Measurements from ENCODE around the gene CDK15. TPM values are rescaled to one million over a fixed set of nuclear protein-coding genes. Genes with fewer than 3 reads are reported as not detected.

The CDK15 gene
- total and polyA plus RNA-seq, 9 of the 15 experiments (the other 6 are each of a cell fraction or from before 2014, with no cell fraction given) = not detected

DNA sequence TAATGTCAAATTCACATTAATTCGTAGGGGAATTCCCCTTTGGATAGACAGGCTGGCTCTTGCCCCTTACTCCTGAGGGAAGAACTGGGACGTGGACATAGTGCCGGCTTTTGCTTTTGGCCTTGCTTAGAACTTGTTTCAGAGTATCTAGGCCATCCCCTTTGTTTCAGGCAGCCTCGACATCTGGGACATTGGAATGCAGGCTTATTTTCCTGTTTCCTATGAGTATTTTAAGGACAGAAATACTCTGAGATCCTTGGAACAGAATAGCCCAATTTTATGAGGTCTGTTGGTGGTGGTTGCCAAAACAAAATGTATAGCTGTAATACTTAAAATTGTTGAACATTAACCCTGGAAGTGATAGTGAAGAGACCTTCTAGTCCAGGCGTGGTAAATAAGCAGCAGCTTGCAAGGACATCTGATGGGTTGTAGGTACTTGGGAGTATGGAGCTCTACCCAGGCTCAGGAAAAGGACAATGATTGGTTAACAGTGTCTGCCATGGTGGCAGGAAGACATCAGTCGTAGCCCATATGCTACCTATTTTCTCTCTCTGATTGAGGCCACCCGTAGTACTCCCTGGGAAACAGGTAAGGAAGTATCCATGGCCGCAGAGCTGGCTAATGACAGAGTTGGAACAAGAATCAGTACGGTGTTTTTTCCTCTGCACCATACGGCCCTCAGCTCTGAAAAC is 112.4 kb downstream of the CDK15 start (continued):
- TF ChIP-seq, protein P1, sequence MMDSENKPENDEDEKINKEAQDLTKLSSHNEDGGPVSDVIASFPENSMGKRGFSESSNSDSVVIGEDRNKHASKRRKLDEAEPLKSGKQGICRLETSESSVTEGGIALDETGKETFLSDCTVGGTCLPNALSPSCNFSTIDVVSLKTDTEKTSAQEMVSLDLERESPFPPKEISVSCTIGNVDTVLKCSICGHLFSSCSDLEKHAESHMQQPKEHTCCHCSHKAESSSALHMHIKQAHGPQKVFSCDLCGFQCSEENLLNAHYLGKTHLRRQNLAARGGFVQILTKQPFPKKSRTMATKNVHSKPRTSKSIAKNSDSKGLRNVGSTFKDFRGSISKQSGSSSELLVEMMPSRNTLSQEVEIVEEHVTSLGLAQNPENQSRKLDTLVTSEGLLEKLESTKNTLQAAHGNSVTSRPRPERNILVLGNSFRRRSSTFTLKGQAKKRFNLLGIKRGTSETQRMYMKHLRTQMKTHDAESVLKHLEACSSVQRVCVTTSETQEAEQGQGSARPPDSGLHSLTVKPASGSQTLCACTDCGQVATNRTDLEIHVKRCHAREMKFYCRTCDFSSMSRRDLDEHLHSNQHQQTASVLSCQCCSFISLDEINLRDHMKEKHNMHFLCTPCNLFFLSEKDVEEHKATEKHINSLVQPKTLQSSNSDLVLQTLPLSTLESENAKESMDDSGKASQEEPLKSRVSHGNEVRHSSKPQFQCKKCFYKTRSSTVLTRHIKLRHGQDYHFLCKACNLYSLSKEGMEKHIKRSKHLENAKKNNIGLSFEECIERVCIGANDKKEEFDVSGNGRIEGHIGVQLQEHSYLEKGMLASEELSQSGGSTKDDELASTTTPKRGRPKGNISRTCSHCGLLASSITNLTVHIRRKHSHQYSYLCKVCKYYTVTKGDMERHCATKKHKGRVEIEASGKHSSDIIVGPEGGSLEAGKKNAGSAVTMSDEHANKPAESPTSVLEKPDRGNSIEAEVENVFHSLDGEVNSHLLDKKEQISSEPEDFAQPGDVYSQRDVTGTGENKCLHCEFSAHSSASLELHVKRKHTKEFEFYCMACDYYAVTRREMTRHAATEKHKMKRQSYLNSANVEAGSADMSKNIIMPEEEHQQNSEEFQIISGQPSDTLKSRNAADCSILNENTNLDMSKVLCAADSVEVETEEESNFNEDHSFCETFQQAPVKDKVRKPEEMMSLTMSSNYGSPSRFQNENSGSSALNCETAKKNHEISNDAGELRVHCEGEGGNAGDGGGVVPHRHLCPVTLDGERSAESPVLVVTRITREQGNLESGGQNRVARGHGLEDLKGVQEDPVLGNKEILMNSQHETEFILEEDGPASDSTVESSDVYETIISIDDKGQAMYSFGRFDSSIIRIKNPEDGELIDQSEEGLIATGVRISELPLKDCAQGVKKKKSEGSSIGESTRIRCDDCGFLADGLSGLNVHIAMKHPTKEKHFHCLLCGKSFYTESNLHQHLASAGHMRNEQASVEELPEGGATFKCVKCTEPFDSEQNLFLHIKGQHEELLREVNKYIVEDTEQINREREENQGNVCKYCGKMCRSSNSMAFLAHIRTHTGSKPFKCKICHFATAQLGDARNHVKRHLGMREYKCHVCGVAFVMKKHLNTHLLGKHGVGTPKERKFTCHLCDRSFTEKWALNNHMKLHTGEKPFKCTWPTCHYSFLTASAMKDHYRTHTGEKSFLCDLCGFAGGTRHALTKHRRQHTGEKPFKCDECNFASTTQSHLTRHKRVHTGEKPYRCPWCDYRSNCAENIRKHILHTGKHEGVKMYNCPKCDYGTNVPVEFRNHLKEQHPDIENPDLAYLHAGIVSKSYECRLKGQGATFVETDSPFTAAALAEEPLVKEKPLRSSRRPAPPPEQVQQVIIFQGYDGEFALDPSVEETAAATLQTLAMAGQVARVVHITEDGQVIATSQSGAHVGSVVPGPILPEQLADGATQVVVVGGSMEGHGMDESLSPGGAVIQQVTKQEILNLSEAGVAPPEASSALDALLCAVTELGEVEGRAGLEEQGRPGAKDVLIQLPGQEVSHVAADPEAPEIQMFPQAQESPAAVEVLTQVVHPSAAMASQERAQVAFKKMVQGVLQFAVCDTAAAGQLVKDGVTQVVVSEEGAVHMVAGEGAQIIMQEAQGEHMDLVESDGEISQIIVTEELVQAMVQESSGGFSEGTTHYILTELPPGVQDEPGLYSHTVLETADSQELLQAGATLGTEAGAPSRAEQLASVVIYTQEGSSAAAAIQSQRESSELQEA (IDR thresholded peaks at IDR 0.05; ENCODE audit: low read depth) = no peak
- TF ChIP-seq ZSCAN32 (CRISPR knock-in tag; IDR thresholded peaks at IDR 0.05) (no peak), HEY1 (CRISPR knock-in tag; IDR thresholded peaks at IDR 0.05; ENCODE audit: borderline replicate concordance) (no peak), ZNF644 (tag; IDR thresholded peaks at IDR 0.05; ENCODE audit: low read depth) (no peak), MIER1 (IDR thresholded peaks at IDR 0.05; ENCODE audit: low read depth) (no peak)
- TF ChIP-seq, protein P2, sequence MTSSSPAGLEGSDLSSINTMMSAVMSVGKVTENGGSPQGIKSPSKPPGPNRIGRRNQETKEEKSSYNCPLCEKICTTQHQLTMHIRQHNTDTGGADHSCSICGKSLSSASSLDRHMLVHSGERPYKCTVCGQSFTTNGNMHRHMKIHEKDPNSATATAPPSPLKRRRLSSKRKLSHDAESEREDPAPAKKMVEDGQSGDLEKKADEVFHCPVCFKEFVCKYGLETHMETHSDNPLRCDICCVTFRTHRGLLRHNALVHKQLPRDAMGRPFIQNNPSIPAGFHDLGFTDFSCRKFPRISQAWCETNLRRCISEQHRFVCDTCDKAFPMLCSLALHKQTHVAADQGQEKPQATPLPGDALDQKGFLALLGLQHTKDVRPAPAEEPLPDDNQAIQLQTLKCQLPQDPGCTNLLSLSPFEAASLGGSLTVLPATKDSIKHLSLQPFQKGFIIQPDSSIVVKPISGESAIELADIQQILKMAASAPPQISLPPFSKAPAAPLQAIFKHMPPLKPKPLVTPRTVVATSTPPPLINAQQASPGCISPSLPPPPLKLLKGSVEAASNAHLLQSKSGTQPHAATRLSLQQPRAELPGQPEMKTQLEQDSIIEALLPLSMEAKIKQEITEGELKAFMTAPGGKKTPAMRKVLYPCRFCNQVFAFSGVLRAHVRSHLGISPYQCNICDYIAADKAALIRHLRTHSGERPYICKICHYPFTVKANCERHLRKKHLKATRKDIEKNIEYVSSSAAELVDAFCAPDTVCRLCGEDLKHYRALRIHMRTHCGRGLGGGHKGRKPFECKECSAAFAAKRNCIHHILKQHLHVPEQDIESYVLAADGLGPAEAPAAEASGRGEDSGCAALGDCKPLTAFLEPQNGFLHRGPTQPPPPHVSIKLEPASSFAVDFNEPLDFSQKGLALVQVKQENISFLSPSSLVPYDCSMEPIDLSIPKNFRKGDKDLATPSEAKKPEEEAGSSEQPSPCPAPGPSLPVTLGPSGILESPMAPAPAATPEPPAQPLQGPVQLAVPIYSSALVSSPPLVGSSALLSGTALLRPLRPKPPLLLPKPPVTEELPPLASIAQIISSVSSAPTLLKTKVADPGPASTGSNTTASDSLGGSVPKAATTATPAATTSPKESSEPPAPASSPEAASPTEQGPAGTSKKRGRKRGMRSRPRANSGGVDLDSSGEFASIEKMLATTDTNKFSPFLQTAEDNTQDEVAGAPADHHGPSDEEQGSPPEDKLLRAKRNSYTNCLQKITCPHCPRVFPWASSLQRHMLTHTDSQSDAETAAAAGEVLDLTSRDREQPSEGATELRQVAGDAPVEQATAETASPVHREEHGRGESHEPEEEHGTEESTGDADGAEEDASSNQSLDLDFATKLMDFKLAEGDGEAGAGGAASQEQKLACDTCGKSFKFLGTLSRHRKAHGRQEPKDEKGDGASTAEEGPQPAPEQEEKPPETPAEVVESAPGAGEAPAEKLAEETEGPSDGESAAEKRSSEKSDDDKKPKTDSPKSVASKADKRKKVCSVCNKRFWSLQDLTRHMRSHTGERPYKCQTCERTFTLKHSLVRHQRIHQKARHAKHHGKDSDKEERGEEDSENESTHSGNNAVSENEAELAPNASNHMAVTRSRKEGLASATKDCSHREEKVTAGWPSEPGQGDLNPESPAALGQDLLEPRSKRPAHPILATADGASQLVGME (CRISPR knock-in tag; IDR thresholded peaks at IDR 0.05) = no peak
- TF ChIP-seq, protein P3, sequence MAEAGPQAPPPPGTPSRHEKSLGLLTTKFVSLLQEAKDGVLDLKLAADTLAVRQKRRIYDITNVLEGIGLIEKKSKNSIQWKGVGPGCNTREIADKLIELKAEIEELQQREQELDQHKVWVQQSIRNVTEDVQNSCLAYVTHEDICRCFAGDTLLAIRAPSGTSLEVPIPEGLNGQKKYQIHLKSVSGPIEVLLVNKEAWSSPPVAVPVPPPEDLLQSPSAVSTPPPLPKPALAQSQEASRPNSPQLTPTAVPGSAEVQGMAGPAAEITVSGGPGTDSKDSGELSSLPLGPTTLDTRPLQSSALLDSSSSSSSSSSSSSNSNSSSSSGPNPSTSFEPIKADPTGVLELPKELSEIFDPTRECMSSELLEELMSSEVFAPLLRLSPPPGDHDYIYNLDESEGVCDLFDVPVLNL (CRISPR knock-in tag; IDR thresholded peaks at IDR 0.05; ENCODE audit: low read depth) = no peak

All from K562 (cell line).